HL-60/S4 treated with phorbol 12-myristate 13-acetate at 8.2 ng/mL for 4 days and 3 days (cell line): ENCODE measurements around the gene CHSY1.

Experiments used
- in situ Hi-C: fragments of 300-500 bp; cut with MboI; formaldehyde crosslinking; loops from 2 replicates; pipeline ENCODE4 v1.15.0; 2022; ENCODE audit warnings: low sequenced_read_pairs

Gene CHSY1

DNA sequence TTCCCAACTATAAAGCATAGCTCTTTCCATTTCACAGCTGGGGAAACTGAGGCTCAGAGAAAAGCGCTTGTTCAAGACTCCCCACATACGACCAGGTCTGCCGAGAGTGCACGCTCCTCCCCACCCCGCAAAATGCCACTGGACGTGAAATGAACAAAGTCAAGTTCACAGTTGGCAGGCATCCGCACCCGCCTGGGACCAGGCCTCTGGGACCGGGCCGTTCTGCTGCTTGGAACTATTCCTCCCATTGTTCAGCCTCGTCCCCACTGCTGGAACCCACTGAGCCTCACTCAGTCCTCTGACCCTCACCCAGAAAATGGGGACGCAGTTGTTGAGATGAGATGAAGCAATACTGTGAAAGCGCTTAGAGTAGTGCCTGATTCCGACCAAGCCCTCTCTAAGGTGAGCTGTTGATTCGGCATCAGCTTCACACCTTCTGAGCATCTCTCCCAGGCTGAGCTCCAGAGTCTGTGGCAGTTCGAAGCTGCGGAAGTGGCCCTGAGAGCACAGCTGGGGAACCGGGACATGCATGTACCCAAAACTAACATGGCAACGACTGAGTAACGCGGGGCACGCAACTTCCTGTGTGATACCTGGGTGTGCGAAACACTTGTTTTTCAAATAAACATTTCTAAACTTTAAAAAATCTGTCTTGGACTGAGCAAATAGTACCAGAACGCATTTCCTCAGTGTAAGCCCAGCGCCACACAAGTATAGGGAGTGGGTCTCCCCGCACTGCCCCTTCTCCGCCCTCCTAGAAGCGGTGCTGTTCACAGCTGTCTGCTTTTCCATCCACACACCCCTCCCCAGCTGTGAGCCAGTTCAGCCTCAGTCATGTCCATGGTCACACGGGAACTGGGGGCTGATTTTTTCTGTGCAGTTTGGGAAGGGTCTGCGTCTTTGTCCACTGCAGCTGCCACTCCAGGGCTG is 93.4 kb downstream of the CHSY1 start:
- in situ Hi-C loops: no loop called here

DNA sequence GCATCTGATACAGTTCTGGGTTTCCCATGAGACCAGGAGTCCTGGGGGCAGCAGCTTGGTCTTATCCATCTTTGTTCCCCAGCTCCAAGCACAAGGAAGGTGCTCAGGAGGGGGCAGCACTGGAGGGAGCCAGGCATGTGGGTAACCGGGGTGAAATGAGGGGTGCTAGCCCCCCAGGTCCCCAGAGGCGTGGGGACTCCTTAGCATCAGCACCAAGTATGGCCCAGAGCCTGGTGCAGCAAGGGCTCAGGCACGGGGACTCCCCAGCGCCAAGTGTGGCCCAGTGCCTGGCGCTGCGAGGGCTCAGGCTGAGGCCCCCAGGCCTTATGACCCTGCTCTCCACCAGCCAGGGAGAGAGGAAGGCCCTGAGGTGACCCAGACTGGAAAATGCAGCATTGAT is 94.1 kb downstream of the CHSY1 start:
- in situ Hi-C loops: no loop called here

GRCh38 chr15:101156509-101157159 is 95.2 kb downstream of the CHSY1 start:
- in situ Hi-C loops: no loop called here

DNA sequence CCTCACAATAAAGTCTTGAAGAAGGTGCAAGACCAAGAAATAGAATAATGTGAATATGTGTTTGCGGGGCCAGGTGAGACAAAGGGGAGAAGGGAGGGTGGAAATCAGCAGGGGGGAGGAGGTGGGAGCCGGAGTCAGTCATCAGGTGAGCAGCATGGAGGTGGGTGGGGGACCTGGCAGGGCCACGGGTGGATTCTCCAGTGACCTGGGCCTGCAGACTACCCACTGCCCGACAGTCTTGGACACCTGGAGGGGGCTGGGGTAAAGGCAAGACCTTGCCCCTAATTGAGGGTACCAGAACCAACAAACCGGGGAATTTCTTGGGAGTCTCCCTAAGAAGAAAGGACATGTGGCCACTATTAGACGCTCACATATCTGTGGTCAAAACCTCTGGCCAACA is 95.8 kb downstream of the CHSY1 start:
- in situ Hi-C loops: no loop called here

GRCh38 chr15:101153801-101154656 is 97.8 kb downstream of the CHSY1 start:
- in situ Hi-C loops: no loop called here

DNA sequence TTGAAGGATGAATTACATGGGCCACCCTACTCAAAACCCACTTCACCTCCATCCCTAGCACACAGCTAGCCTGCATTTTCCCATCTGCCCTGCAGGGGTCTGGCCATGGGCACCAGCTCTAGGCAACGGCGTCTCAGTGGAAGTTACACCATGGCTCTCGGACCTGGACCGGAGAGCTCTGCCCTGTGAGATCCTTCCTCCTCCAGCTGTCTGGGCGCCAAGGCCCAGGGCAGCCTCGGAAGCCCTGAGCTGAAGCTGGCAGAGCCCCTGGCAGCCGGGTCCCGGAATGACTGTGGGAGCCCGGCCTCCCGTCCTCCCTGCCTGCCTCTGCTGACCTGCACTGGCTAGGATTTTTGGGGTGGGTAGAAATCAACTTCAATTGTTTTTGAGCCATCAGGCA is 98.9 kb downstream of the CHSY1 start:
- in situ Hi-C loops: no loop called here

GRCh38 chr15:101151288-101151687 is 100.6 kb downstream of the CHSY1 start:
- in situ Hi-C loops: no loop called here

DNA sequence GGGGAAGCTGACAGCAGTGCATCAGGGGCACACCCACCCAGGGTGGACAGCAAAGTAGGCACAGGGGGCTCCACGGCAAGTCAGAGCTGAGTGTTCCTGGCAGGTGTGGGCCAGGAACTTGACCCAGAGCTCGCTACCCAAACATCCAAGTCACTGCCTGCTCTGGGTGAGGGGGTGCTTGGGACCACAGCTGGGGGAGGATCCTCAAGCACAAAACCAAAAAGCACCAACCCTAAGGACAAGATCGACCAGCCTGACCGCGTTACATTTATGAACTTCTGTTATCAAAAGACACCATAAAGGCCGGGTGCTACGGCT is 101.2 kb downstream of the CHSY1 start:
- in situ Hi-C loops: no loop called here

- in situ Hi-C loops: no loop called here
These were observed 101.8 kb downstream of the CHSY1 start for GRCh38 chr15:101149864-101150722.

- in situ Hi-C loops: no loop called here
These were observed 102.8 kb downstream of the CHSY1 start for GRCh38 chr15:101148881-101149664.

GRCh38 chr15:101148166-101148880 is 103.5 kb downstream of the CHSY1 start:
- in situ Hi-C loops: no loop called here

GRCh38 chr15:101147181-101147580 is 104.7 kb downstream of the CHSY1 start:
- in situ Hi-C loops: no loop called here

GRCh38 chr15:101146118-101146702 is 105.6 kb downstream of the CHSY1 start:
- in situ Hi-C loops: no loop called here

GRCh38 chr15:101145362-101145761 is 106.5 kb downstream of the CHSY1 start:
- in situ Hi-C loops: no loop called here

DNA sequence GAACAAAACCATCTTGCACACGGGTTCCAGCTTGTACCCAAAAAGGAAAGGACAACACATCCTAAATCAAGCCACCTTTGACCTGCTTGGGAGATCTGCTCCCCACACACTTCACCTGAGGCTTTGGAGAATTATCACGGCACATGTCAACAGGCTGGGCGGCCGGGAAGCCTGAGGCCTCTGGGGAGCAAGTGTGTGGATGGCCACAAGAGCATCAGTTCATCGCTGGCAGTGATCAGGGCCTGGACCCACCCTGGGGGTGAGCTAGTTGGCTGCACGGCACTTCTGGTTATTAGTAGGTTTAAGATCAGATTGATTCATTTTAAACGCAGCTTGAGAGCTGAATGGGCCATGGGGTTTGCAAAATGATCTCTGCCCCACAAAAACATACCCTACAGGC is 108.5 kb downstream of the CHSY1 start:
- in situ Hi-C loops: no loop called here

DNA sequence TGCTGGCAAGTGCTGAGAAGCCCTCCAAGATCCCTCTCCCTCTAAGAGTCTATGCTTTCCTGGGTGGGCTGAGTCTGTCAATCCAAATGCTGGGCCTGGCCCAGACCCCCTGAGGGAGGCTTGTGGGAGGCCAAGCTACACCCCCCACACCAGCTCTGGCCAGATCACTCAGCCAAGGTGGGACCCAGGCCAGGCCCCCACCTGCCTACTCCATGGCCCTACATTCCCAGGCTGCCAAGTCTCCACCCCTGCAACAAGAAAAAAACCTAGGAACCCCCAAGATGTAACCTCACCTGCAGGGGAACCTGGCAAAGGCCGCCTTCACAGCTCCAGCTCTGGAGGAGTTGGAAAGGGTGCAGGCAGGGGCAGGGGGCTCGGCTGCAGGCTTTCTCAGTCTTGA is 109.1 kb downstream of the CHSY1 start:
- in situ Hi-C loops: no loop called here

- in situ Hi-C loops: no loop called here
These were observed 109.8 kb downstream of the CHSY1 start for GRCh38 chr15:101141926-101142527.

DNA sequence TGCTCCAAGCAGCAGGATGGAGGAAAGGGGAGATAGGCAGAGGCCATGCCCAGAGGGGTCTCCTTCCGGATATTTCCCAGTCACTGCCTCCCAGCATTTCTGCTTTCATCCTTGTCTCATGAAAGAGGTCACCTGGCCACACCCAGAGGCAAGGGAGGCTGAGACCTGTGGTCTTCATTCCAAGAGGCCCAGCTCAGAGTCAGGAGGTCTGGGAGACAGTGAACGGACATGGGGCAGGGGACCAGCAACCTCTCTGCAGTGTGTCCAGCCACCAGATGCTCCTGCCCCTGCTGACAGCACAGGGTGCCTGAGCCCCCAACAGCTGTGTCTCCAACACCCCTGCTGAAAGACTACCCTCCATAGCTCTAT is 111.2 kb downstream of the CHSY1 start:
- in situ Hi-C loops: no loop called here
